GM12892 (cell line): ENCODE measurements around the gene RPE.

ENCODE experiments used
- POLR2A ChIP-seq: IDR thresholded peaks from 2 replicates; pipeline ENCODE4 v1.6.1; 2011; ENCODE audit warnings: low read depth, low read length, control low read depth
- POLR2AphosphoS5 ChIP-seq: IDR thresholded peaks from 2 replicates; pipeline ENCODE4 v1.6.1; 2011; ENCODE audit warnings: low read depth, low read length, control low read depth
- TAF1 ChIP-seq: IDR thresholded peaks from 2 replicates; pipeline ENCODE4 v1.6.1; 2011; ENCODE audit warnings: low read depth, mild to moderate bottlenecking, control low read depth, low read length, borderline replicate concordance

GRCh38 chr2:209998596-209998995 lies 3.8 kb upstream of the RPE start:
- TF ChIP-seq POLR2AphosphoS5 (no peak), POLR2A (no peak), TAF1 (no peak)
